ENCODE results near the gene DIP2C. TPM values are rescaled to one million over a fixed set of nuclear protein-coding genes. Genes with fewer than 3 reads are reported as not detected.

Gene DIP2C
- polyA plus RNA-seq, 1 of the 3 experiments (the other 2 are of a cell fraction), result 8.7 TPM

GRCh38 chr10:623477-624311 is 65.8 kb downstream of the DIP2C start:
- no peaks in the 10 kb centered on the region for H3K9me3 ChIP-seq
- H3K4me2 ChIP-seq, result no peak overlapping the region
- WGBS (ENCODE audit: low lambda C conversion rate), result 92% methylated on average over 18 of the region's 24 CpGs
- H3K9ac ChIP-seq, result no peak overlapping the region
- CTCF ChIA-PET, result interaction anchor here (1.3 kb wide), 1 partner anchor 10 kb away, joined by 3 read pairs; no protein-coding TSS in a partner anchor
- no peak overlapping the region for H3K4me3 ChIP-seq (ENCODE audit: low read depth in 2 of 2, low read length in 1 of 2)
- H3K27ac ChIP-seq (ENCODE audit: low read depth in 2 of 2, low read length in 1 of 2), result no peak overlapping the region
- H3K79me2 ChIP-seq (ENCODE audit: insufficient read depth), result peaks cover 77% of the 10 kb centered on the region; the same call in 1 of the 2 replicates
- TF ChIP-seq RFX5 (IDR thresholded peaks at IDR 0.05; ENCODE audit: low read length) (no peak), SMC3 (IDR thresholded peaks at IDR 0.05; ENCODE audit: low read depth, low read length) (no peak), TCF12 (IDR thresholded peaks at IDR 0.05) (no peak), PBX3 (IDR thresholded peaks at IDR 0.05) (no peak), REST (IDR thresholded peaks at IDR 0.05; ENCODE audit: low read depth, low read length) (no peak), CHD2 (IDR thresholded peaks at IDR 0.05; ENCODE audit: low read length, partially characterized antibody) (no peak), JUND (IDR thresholded peaks at IDR 0.05) (no peak), YY1 (IDR thresholded peaks at IDR 0.05; ENCODE audit: low read depth) (no peak), MXI1 (IDR thresholded peaks at IDR 0.05; ENCODE audit: low read depth, low read length) (no peak), FOSL2 (IDR thresholded peaks at IDR 0.05; ENCODE audit: borderline replicate concordance, low read depth) (no peak), RXRA (IDR thresholded peaks at IDR 0.05; ENCODE audit: borderline replicate concordance, low read depth) (no peak), FOXJ3 (CRISPR knock-in tag; IDR thresholded peaks at IDR 0.05) (no peak), GABPA (IDR thresholded peaks at IDR 0.05; ENCODE audit: low read depth) (no peak), MEF2A (IDR thresholded peaks at IDR 0.05; ENCODE audit: borderline replicate concordance, low read depth) (no peak), TEAD4 (IDR thresholded peaks at IDR 0.05; ENCODE audit: borderline replicate concordance, insufficient read depth) (no peak), USF2 (IDR thresholded peaks at IDR 0.05; ENCODE audit: borderline replicate concordance, low read depth, low read length) (no peak), POLR2AphosphoS5 (IDR thresholded peaks at IDR 0.05; ENCODE audit: low read depth, low read length) (no peak)
- TF ChIP-seq, protein P1, sequence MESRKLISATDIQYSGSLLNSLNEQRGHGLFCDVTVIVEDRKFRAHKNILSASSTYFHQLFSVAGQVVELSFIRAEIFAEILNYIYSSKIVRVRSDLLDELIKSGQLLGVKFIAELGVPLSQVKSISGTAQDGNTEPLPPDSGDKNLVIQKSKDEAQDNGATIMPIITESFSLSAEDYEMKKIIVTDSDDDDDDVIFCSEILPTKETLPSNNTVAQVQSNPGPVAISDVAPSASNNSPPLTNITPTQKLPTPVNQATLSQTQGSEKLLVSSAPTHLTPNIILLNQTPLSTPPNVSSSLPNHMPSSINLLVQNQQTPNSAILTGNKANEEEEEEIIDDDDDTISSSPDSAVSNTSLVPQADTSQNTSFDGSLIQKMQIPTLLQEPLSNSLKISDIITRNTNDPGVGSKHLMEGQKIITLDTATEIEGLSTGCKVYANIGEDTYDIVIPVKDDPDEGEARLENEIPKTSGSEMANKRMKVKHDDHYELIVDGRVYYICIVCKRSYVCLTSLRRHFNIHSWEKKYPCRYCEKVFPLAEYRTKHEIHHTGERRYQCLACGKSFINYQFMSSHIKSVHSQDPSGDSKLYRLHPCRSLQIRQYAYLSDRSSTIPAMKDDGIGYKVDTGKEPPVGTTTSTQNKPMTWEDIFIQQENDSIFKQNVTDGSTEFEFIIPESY (IDR thresholded peaks at IDR 0.05; ENCODE audit: borderline replicate concordance, low read depth), result no peak
- TF ChIP-seq, protein P2, sequence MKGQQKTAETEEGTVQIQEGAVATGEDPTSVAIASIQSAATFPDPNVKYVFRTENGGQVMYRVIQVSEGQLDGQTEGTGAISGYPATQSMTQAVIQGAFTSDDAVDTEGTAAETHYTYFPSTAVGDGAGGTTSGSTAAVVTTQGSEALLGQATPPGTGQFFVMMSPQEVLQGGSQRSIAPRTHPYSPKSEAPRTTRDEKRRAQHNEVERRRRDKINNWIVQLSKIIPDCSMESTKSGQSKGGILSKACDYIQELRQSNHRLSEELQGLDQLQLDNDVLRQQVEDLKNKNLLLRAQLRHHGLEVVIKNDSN (IDR thresholded peaks at IDR 0.05; ENCODE audit: borderline replicate concordance, low read depth), result no peak
- no peaks in the 10 kb centered on the region for H3K36me3 ChIP-seq (replicated peaks in 1 of 2; ENCODE audit: control insufficient read depth in 1 of 2, insufficient read depth in 2 of 2, low read length in 1 of 2)
- no peak for DNase-seq
- H3K27me3 ChIP-seq (ENCODE audit: insufficient read depth), result no peaks in the 10 kb centered on the region
- no peak overlapping the region for H2AFZ ChIP-seq (ENCODE audit: low read depth)
- no peaks in the 10 kb centered on the region for H3F3A ChIP-seq (replicated peaks; ENCODE audit: insufficient read depth)
- H3K9me2 ChIP-seq, result no peaks in the 10 kb centered on the region
- H4K20me1 ChIP-seq (ENCODE audit: insufficient read depth), result peaks cover 80% of the 10 kb centered on the region
- POLR2A ChIA-PET, result no interaction called here
- peaks cover 13 to 49% of the 10 kb centered on the region in 2 experiments; a peak in 3 of 4 replicates for H3K4me1 ChIP-seq (ENCODE audit: control insufficient read depth in 1 of 2, insufficient read depth in 2 of 2, low read depth in 1 of 2, low read length in 1 of 2)
